OCI-LY7 (cell line): Measurements from ENCODE around the gene CRYL1. TPM values are rescaled to one million over a fixed set of nuclear protein-coding genes. Genes with fewer than 3 reads are reported as not detected.

Experiments used
- BruUV-seq: library from RNA; stranded (reverse); fragments of 400-500 nt; replicated peaks from 2 replicates; lab custom pipeline; 2021; lab: Mats Ljungman, UMichigan
- CTCF ChIA-PET: fragments of 300-600 bp; sonication (Branson Sonifier 250); formaldehyde crosslinking; loops from one replicate; lab custom pipeline; 2022; ENCODE audit warnings: antibody characterized with exemption; ENCODE audit not compliant: unreplicated experiment; lab: Charles Lee
- POLR2A ChIA-PET: fragments of 300-600 bp; sonication (Branson Sonifier 250); formaldehyde crosslinking; loops from one replicate; lab custom pipeline; 2022; ENCODE audit warnings: antibody characterized with exemption; lab: Charles Lee
- DNase-seq: peaks from one replicate; pipeline ENCODE4 v3.0.0-alpha.2; 2015; ENCODE audit warnings: low spot score
- H2AFZ ChIP-seq: fragments of 200-600 bp; sonication (generic), shearing (Covaris generic); 2 replicates; pipeline ENCODE4 v1.6.1; 2014; ENCODE audit warnings: mild to moderate bottlenecking, antibody characterized with exemption, low read length, moderate library complexity
- H3K27ac ChIP-seq: fragments of 200-600 bp; sonication (generic); 2 replicates; pipeline ENCODE4 v1.5.1; 2014; ENCODE audit warnings: mixed run types, low read depth, mild to moderate bottlenecking, moderate library complexity, low read length, inconsistent platforms; ENCODE audit not compliant: poor library complexity, severe bottlenecking
- H3K36me3 ChIP-seq: fragments of 200-600 bp; sonication (generic); 2 replicates; pipeline ENCODE4 v1.6.1; 2014; ENCODE audit warnings: mild to moderate bottlenecking, antibody characterized with exemption, low read length, moderate library complexity, mixed read lengths; ENCODE audit not compliant: insufficient read depth
- H3K4me1 ChIP-seq: fragments of 200-600 bp; sonication (generic); 2 replicates; pipeline ENCODE4 v1.5.1; 2014; ENCODE audit warnings: mild to moderate bottlenecking, low read length; ENCODE audit not compliant: insufficient read depth, poor library complexity, severe bottlenecking
- H3K4me2 ChIP-seq: fragments of 200-600 bp; sonication (generic); 2 replicates; pipeline ENCODE4 v1.6.1; 2014; ENCODE audit warnings: mild to moderate bottlenecking, low read length
- H3K4me3 ChIP-seq: fragments of 200-600 bp; sonication (generic); 2 replicates; pipeline ENCODE4 v1.5.1; 2014; ENCODE audit warnings: mild to moderate bottlenecking, low read depth, low read length; ENCODE audit not compliant: poor library complexity, severe bottlenecking
- H3K79me2 ChIP-seq: fragments of 200-600 bp; sonication (generic); 2 replicates; pipeline ENCODE4 v1.6.1; 2016; ENCODE audit warnings: low read depth, mild to moderate bottlenecking, low read length, moderate library complexity, mixed read lengths; ENCODE audit not compliant: insufficient read depth
- H3K9me2 ChIP-seq: fragments of 200-600 bp; sonication (generic); 2 replicates; pipeline ENCODE4 v1.6.1; 2016; ENCODE audit warnings: mild to moderate bottlenecking, low read length, mixed read lengths; ENCODE audit not compliant: insufficient read depth
- H3K9me3 ChIP-seq: fragments of 200-600 bp; sonication (generic); 2 replicates; pipeline ENCODE4 v1.6.1; 2014; ENCODE audit warnings: mild to moderate bottlenecking, mixed run types, low read length, mixed read lengths
- H4K20me1 ChIP-seq: fragments of 200-600 bp; sonication (generic); 2 replicates; pipeline ENCODE4 v1.6.1; 2014; ENCODE audit warnings: mild to moderate bottlenecking, antibody characterized with exemption, low read length, moderate library complexity, mixed read lengths; ENCODE audit not compliant: insufficient read depth
- CTCF ChIP-seq: fragments of 200-600 bp; sonication (generic); conservative IDR thresholded peaks from 2 replicates; pipeline ENCODE4 v1.5.1; 2014; ENCODE audit warnings: mild to moderate bottlenecking, antibody characterized with exemption, low read length, moderate library complexity, mixed read lengths
- EZH2phosphoT487 ChIP-seq: fragments of 200-600 bp; sonication (generic); IDR thresholded peaks from 2 replicates; pipeline ENCODE4 v1.6.1; 2018; ENCODE audit warnings: low read depth, borderline replicate concordance, mild to moderate bottlenecking, mixed run types, antibody characterized with exemption, low read length, moderate library complexity, mixed read lengths
- intact Hi-C: fragments of 100-400 bp; cut with micrococcal nuclease; formaldehyde crosslinking; loops from one replicate; pipeline ENCODE4 v1.10.0; 2022; ENCODE audit not compliant: unreplicated experiment
- total RNA-seq, 2 experiments: library from RNA; depleted of rRNA in 1 of 2; stranded (reverse); fragments of >200 nt in 1 of 2; shearing (Covaris generic) in 1 of 2; gene quantifications; 2 replicates each; pipeline ENCODE4 v1.2.3, GENCODE V29; 2014 to 2022

CRYL1 gene
- total RNA-seq, 2 experiments from 2014 or later, result not detected

- POLR2A ChIA-PET, result interaction anchor here (0.6 kb wide), 2 partner anchors 84 to 291 kb away, joined by 3 read pairs; no protein-coding TSS in a partner anchor
Measured at GRCh38 chr13:20462921-20463320, 62.7 kb downstream of the CRYL1 start.

GRCh38 chr13:20462533-20462915 lies 63.1 kb downstream of the CRYL1 start:
- Histone ChIP-seq H3K4me1 (no peaks in the 10 kb centered on the region), H3K27ac (no peak overlapping the region), H3K4me3 (no peak overlapping the region), H3K9me3 (no peaks in the 10 kb centered on the region), H3K79me2 (no peaks in the 10 kb centered on the region), H2AFZ (no peak overlapping the region), H3K4me2 (no peak overlapping the region), H4K20me1 (no peaks in the 10 kb centered on the region), H3K9me2 (no peaks in the 10 kb centered on the region), H3K36me3 (no peaks in the 10 kb centered on the region)
- POLR2A ChIA-PET, result interaction anchor here (0.6 kb wide), 1 partner anchor 84 kb away, joined by 3 read pairs; no protein-coding TSS in a partner anchor
- intact Hi-C loops, result no loop called here
- no peak for DNase-seq
- CTCF ChIA-PET, result no interaction called here
- BruUV-seq, result no TSS peak
- TF ChIP-seq CTCF (no peak), EZH2phosphoT487 (no peak)

More at GRCh38 chr13:20462921-20463320, 62.7 kb downstream of the CRYL1 start:
- no peak for DNase-seq
- TF ChIP-seq EZH2phosphoT487 (no peak), CTCF (no peak)
- Histone ChIP-seq H3K27ac (no peak overlapping the region), H3K36me3 (no peaks in the 10 kb centered on the region), H3K4me1 (no peaks in the 10 kb centered on the region), H3K79me2 (no peaks in the 10 kb centered on the region), H3K4me2 (no peak overlapping the region), H2AFZ (no peak overlapping the region), H3K9me2 (no peaks in the 10 kb centered on the region), H4K20me1 (no peaks in the 10 kb centered on the region), H3K4me3 (no peak overlapping the region), H3K9me3 (no peaks in the 10 kb centered on the region)
- intact Hi-C loops, result no loop called here
- no TSS peak for BruUV-seq
- CTCF ChIA-PET, result no interaction called here

- Histone ChIP-seq H3K79me2 (no peaks in the 10 kb centered on the region), H3K4me3 (no peak overlapping the region), H3K9me3 (no peaks in the 10 kb centered on the region), H3K4me1 (no peaks in the 10 kb centered on the region), H2AFZ (no peak overlapping the region), H4K20me1 (no peaks in the 10 kb centered on the region), H3K36me3 (no peaks in the 10 kb centered on the region), H3K27ac (no peak overlapping the region), H3K4me2 (no peak overlapping the region), H3K9me2 (no peaks in the 10 kb centered on the region)
- no peak for TF ChIP-seq EZH2phosphoT487
- ChIA-PET CTCF (no interaction called here), POLR2A (no interaction called here)
- no TSS peak for BruUV-seq
- no peak for DNase-seq
- intact Hi-C loops, result no loop called here
Measured at GRCh38 chr13:20461860-20462532, 63.7 kb downstream of the CRYL1 start.
